Brain microvascular endothelial cell (primary cell): ENCODE results near the gene COTL1.

ENCODE experiments used
- DNase-seq: peaks from one replicate; pipeline ENCODE4 v3.0.0-alpha.2; 2020
- H3K27ac ChIP-seq: fragments of 250-450 bp; sonication (Bioruptor Pico); 2 replicates; pipeline ENCODE4 v1.5.1; 2020; ENCODE audit warnings: mild to moderate bottlenecking, moderate library complexity
- H3K27me3 ChIP-seq: fragments of 250-450 bp; sonication (Bioruptor Pico); replicated peaks from 2 replicates; pipeline ENCODE4 v1.5.1; 2020; ENCODE audit warnings: mild to moderate bottlenecking
- H3K36me3 ChIP-seq: fragments of 250-450 bp; sonication (Bioruptor Pico); replicated peaks from 2 replicates; pipeline ENCODE4 v1.5.1; 2020; ENCODE audit warnings: mild to moderate bottlenecking
- H3K4me3 ChIP-seq: 2 replicates; pipeline ENCODE4 v1.5.1; 2011; ENCODE audit warnings: low read depth, mild to moderate bottlenecking, control low read depth, low read length, moderate library complexity
- in situ Hi-C: cut with HindIII; loops from 2 replicates; pipeline ENCODE4 v1.10.0; 2017; ENCODE audit warnings: low sequenced_read_pairs, low pct_ligation_motif_present
- TF ChIP-seq, protein P1 (sequence below): IDR thresholded peaks from 2 replicates; pipeline ENCODE4 v1.5.1; 2011; ENCODE audit warnings: low read depth, mild to moderate bottlenecking, moderate library complexity, low read length, control low read depth, inconsistent platforms; ENCODE audit errors: missing control alignments

The COTL1 gene

DNA sequence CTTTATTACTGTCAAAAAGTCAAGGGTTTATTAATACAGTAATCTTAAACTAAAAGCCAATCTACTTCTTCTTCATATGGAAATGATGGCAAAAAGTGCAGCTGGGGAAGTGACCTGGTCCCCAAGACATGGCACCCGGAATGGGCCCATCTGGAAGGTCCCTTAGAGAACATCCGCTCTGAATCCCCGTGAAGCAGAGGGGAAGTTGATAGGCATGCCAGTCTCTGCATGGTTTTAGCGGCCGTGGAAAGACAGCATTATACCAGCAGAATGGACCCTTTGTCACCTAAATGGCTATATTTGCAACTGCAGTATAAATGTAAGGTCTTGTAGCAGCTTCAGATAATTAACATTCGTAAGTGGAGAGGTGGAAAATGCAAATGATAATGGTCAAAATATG lies 32.4 kb downstream of the COTL1 start:
- H3K27ac ChIP-seq: no peak overlapping the region
- no peak overlapping the region for H3K4me3 ChIP-seq
- H3K27me3 ChIP-seq: no peaks in the 10 kb centered on the region
- peaks cover 57% of the 10 kb centered on the region for H3K36me3 ChIP-seq
- in situ Hi-C loops: no loop called here
- TF ChIP-seq, protein P1, sequence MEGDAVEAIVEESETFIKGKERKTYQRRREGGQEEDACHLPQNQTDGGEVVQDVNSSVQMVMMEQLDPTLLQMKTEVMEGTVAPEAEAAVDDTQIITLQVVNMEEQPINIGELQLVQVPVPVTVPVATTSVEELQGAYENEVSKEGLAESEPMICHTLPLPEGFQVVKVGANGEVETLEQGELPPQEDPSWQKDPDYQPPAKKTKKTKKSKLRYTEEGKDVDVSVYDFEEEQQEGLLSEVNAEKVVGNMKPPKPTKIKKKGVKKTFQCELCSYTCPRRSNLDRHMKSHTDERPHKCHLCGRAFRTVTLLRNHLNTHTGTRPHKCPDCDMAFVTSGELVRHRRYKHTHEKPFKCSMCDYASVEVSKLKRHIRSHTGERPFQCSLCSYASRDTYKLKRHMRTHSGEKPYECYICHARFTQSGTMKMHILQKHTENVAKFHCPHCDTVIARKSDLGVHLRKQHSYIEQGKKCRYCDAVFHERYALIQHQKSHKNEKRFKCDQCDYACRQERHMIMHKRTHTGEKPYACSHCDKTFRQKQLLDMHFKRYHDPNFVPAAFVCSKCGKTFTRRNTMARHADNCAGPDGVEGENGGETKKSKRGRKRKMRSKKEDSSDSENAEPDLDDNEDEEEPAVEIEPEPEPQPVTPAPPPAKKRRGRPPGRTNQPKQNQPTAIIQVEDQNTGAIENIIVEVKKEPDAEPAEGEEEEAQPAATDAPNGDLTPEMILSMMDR: no peak
- DNase-seq: no peak

DNA sequence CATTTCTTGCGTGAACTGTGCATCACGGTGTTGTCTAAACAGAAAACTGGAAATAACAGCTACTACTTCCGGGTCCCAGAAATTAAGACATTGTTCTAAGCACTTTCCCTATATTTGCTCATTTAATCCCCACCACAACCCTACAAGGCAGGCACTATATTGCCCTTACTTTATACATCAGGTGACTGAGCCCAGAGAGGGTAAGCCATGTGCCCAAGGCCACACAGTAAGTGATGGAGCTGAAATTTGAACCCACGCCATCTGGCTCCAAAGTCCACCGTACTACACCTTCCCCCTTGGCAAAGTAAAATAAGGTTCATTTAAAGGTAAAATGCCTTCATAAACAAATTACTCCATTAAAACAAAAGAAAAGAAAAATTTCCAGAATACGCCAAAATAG lies 33.2 kb downstream of the COTL1 start:
- H3K4me3 ChIP-seq: no peak overlapping the region
- no peak overlapping the region for H3K27ac ChIP-seq
- in situ Hi-C loops: no loop called here
- H3K27me3 ChIP-seq: no peaks in the 10 kb centered on the region
- H3K36me3 ChIP-seq: peaks cover 55% of the 10 kb centered on the region
- TF ChIP-seq, protein P1: no peak
- no peak for DNase-seq

DNA sequence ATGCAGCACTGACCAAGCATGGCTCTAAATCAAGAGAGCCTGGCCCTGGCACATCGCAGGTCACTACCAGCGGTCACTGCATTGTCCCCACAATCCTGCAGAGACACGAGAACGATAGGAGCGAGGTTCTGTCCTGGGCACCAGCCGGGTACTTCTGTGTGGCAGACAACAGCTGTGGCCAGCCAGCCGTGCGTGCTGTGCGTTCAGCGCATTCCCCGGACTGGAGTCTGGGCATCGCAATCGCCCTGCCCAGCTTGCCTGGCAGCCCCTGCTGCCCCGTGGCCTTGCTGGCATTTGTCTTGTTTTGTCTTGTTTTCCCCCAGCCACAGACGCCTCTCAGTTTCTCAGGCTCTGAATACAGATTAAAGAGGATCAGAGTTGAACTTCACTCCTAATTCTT lies 33.9 kb downstream of the COTL1 start:
- no peak for DNase-seq
- Histone ChIP-seq H3K36me3 (peaks cover 54% of the 10 kb centered on the region), H3K4me3 (no peak overlapping the region), H3K27me3 (no peaks in the 10 kb centered on the region), H3K27ac (no peak overlapping the region)
- TF ChIP-seq, protein P1: no peak
- in situ Hi-C loops: no loop called here

DNA sequence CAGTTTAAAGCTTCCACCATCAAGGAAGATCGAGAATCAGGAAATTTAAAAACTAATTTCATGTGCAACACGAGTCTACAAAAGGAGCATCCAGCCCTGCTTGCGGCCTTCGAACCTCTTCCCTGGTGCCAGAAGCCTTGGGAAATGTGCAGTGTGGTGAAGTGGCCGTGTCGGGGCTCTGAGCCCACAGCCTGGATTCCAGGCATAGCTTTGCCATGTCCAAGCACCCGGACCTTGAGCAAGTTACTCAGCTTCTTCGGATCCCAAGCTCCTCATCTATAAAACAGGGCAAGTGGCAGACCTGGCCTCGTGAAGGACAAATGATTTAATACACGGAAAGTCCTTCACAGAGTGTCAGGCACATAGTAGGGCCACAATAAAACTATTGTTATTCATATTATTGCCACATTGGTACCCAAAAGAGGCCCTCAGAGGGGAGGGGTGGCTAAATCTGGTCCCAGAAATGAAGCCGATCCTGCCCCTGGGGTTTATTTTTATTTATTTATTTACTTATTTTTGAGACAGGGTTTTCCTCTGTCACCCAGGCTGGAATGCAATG lies 34.8 kb downstream of the COTL1 start:
- in situ Hi-C loops: no loop called here

DNA sequence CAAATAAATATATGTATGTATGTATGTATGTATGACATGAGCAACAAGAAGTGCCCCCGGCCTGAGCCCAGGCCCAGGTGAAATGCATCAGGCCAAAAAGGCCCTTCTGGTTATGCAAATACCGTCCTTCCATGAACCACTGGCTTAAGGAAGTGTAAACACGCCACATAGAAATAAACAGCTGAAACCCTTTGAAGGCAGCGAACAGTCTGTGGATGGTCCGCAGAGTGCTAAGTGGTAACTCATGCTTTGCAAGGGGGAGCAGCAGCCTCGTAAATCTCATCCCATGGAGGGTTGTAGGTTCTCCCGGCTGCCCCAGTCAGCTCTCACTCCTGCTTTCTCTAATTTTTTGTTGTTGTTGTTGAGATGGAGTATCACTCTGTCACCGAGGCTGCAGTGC lies 36.7 kb downstream of the COTL1 start:
- Histone ChIP-seq H3K27ac (no peak overlapping the region), H3K4me3 (no peak overlapping the region), H3K36me3 (peaks cover 46% of the 10 kb centered on the region), H3K27me3 (no peaks in the 10 kb centered on the region)
- in situ Hi-C loops: no loop called here
- TF ChIP-seq, protein P1: no peak
- no peak for DNase-seq

More for the DNA sequence above, 34.8 kb downstream of the COTL1 start:
- DNase-seq: peak; percentile 56
- H3K27me3 ChIP-seq: no peaks in the 10 kb centered on the region
- TF ChIP-seq, protein P1: no peak
- H3K4me3 ChIP-seq: no peak overlapping the region
- H3K27ac ChIP-seq: no peak overlapping the region
- peaks cover 53% of the 10 kb centered on the region for H3K36me3 ChIP-seq

DNA sequence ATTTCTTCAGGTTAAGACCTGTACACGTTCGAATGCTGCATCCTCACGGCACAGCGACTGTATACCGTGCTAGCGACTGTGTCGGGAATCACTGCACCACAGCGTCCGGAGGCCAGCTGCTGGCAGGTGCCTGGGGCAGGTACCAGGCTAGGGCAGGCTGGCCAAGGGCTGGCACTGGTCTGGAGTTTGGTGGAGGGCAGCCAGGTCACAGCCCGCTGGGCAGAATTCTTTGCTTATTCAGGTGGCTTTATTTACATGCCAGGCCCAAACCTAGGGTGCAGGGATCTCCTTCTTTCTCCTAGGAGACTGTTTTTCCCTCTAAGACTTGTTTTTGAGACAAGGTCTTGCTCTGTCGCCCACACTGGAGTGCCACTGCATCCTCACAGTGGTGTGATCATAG lies 37.9 kb downstream of the COTL1 start:
- TF ChIP-seq, protein P1: no peak
- no peak for DNase-seq
- in situ Hi-C loops: no loop called here
- H3K36me3 ChIP-seq: peaks cover 45% of the 10 kb centered on the region
- no peak overlapping the region for H3K27ac ChIP-seq
- no peak overlapping the region for H3K4me3 ChIP-seq
- H3K27me3 ChIP-seq: no peaks in the 10 kb centered on the region
